K562 (cell line): Measurements from ENCODE around the gene AP5Z1. TPM values are rescaled to one million over a fixed set of nuclear protein-coding genes. Genes with fewer than 3 reads are reported as not detected.

Experiments
- CREB1 ChIP-seq, 2 experiments: sonication (generic) in 1 of 2; formaldehyde crosslinking in 1 of 2; IDR thresholded peaks; 2 replicates each; pipeline versions ENCODE4 v1.6.1 to v1.8.0; 2012 to 2022; ENCODE audit warnings: inconsistent platforms in 1 of 2, mild to moderate bottlenecking in 1 of 2, missing genetic modification reagents in 1 of 2, moderate library complexity in 1 of 2
- CREM ChIP-seq: IDR thresholded peaks from 2 replicates; pipeline ENCODE4 v1.6.1; 2014; ENCODE audit warnings: antibody characterized with exemption, low read depth
- GMEB1 ChIP-seq: fragments of 250-450 bp; sonication (Bioruptor Pico); IDR thresholded peaks from 2 replicates; pipeline ENCODE4 v1.4.0; 2020; ENCODE audit warnings: mild to moderate bottlenecking
- MGA ChIP-seq: fragments of 450-650 bp; IDR thresholded peaks from 2 replicates; pipeline ENCODE4 v1.6.1; 2016; ENCODE audit warnings: mild to moderate bottlenecking, moderate library complexity
- NR2C1 ChIP-seq, 2 experiments: fragments of 450-650 bp; IDR thresholded peaks; 2 replicates each; pipeline ENCODE4 v1.6.1; 2017; ENCODE audit warnings: mild to moderate bottlenecking in 2 of 2, antibody characterized with exemption in 1 of 2, inconsistent platforms in 1 of 2, missing compliant biosample characterization in 1 of 2, missing genetic modification characterization in 1 of 2
- SAP30 ChIP-seq: fragments of 200-600 bp; sonication (generic); IDR thresholded peaks from 2 replicates; pipeline ENCODE4 v1.6.1; 2012; ENCODE audit warnings: borderline replicate concordance, low read depth, mild to moderate bottlenecking, moderate library complexity, low read length, control low read depth, inconsistent platforms; ENCODE audit not compliant: insufficient read depth, poor library complexity, severe bottlenecking
- TFE3 ChIP-seq: fragments of 450-650 bp; formaldehyde crosslinking; IDR thresholded peaks from 2 replicates; pipeline ENCODE4 v1.4.0; 2020; ENCODE audit warnings: mild to moderate bottlenecking, mixed read lengths
- U2AF1 ChIP-seq: fragments of 200-400 bp; formaldehyde crosslinking; optimal IDR thresholded peaks from 2 replicates; pipeline ENCODE3; 2017; ENCODE audit warnings: mild to moderate bottlenecking, low read depth, low read length, moderate library complexity
- polyA plus RNA-seq, 8 experiments: library from polyadenylated mRNA; depleted of rRNA in 4 of 8; stranded (reverse) in 5 of 8; unstranded in 3 of 8; fragments of >200 nt; fragmentation: Nextera tagmentation in 2 of 8; fragmentation: Illumina TruSeq in 1 of 8; extraction: Ambion mirVana in 2 of 8; extraction: Trizol in 1 of 8; gene quantifications; 2 replicates each; pipeline versions ENCODE4 v1.2.1 to v1.2.3, GENCODE V29; 2011 to 2014; ENCODE audit warnings: inconsistent platforms in 1 of 8, missing spikeins in 1 of 8
- total RNA-seq, 7 experiments: library from RNA; depleted of rRNA in 6 of 7; stranded (reverse); fragments of >200 nt in 6 of 7; fragmentation: Illumina TruSeq in 2 of 7; extraction: Trizol in 2 of 7; gene quantifications; 2 replicates each; pipeline versions ENCODE4 v1.2.1 to v1.2.3, GENCODE V29; 2011 to 2021; ENCODE audit warnings: low replicate concordance in 1 of 7
- TF ChIP-seq, protein P1 (sequence below): fragments of 250-450 bp; sonication (Bioruptor Pico); IDR thresholded peaks from 2 replicates; pipeline ENCODE4 v1.5.0; 2020; ENCODE audit warnings: mild to moderate bottlenecking, borderline replicate concordance

AP5Z1 gene
- total and polyA plus RNA-seq, 9 of the 15 experiments (the other 6 are each of a cell fraction or from before 2014, with no cell fraction given) = 0.06 to 31.1 (median 6.4) TPM

DNA sequence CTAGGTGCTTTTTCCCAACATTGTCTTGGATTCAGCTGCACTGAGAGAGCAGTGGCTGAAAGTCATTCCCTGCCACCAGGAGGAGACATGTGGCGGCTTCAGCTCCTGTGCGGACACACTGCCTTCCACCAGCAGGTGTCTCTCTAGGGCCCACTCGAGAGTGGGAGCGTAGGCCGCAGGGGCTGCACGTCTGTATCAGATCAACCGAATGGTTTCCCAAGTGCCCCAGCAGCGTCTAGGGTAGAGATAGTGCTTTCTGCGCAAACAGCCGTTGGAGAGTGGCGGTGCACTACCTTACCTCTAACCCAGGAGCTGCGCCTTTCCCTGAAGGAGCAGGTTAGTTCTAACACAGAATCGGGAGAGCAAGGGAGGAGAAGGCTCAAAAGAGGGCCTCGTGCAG lies 54.8 kb downstream of the AP5Z1 start (continued):
- no peak for TF ChIP-seq GMEB1
- TF ChIP-seq TFE3 = no peak
- no peak for TF ChIP-seq U2AF1
- TF ChIP-seq NR2C1 (IDR thresholded peaks at IDR 0.05) = no peak
- no peak for TF ChIP-seq NR2C1 (tag; IDR thresholded peaks at IDR 0.05)
- peak; percentile 70 for TF ChIP-seq MGA
- TF ChIP-seq, protein P1, sequence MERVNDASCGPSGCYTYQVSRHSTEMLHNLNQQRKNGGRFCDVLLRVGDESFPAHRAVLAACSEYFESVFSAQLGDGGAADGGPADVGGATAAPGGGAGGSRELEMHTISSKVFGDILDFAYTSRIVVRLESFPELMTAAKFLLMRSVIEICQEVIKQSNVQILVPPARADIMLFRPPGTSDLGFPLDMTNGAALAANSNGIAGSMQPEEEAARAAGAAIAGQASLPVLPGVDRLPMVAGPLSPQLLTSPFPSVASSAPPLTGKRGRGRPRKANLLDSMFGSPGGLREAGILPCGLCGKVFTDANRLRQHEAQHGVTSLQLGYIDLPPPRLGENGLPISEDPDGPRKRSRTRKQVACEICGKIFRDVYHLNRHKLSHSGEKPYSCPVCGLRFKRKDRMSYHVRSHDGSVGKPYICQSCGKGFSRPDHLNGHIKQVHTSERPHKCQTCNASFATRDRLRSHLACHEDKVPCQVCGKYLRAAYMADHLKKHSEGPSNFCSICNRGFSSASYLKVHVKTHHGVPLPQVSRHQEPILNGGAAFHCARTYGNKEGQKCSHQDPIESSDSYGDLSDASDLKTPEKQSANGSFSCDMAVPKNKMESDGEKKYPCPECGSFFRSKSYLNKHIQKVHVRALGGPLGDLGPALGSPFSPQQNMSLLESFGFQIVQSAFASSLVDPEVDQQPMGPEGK (CRISPR knock-in tag) = no peak
- no peak for TF ChIP-seq SAP30
- peak; percentile 78 for TF ChIP-seq CREM
- TF ChIP-seq CREB1 (IDR thresholded peaks at IDR 0.05) = peak; percentile 37; the same call in 1 of the 2 replicates
- TF ChIP-seq CREB1 (CRISPR knock-in tag; IDR thresholded peaks at IDR 0.05) = peak; percentile 63
